HG03066 (cell line): ENCODE results near the gene CCDC182.

Experiments used
- ATAC-seq: cut with Tn5 transposase; IDR thresholded peaks from one replicate; pipeline ENCODE4 v1.9.1; 2021; ENCODE audit warnings: low read depth; ENCODE audit not compliant: unreplicated experiment

Gene CCDC182

DNA sequence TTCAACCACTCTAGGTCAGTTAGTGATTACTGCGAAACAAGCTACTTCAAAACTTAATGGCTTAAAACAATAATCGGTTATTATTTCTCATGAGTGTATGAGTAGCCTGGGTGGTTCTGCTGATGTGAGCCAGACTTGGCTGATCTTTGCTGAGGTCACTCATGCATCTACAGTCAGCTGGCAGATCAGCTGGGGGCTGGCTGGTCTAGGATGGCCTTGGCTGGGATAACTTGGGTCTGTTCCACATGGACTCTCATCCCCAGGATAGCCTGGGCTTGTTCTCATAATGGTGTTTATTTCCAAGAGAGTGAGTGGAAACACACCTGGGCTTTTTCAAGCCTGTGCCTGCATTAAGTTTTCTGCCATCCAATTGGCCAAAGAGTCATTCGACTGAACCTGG, 13.0 kb downstream of the CCDC182 start:
- no peak for ATAC-seq

DNA sequence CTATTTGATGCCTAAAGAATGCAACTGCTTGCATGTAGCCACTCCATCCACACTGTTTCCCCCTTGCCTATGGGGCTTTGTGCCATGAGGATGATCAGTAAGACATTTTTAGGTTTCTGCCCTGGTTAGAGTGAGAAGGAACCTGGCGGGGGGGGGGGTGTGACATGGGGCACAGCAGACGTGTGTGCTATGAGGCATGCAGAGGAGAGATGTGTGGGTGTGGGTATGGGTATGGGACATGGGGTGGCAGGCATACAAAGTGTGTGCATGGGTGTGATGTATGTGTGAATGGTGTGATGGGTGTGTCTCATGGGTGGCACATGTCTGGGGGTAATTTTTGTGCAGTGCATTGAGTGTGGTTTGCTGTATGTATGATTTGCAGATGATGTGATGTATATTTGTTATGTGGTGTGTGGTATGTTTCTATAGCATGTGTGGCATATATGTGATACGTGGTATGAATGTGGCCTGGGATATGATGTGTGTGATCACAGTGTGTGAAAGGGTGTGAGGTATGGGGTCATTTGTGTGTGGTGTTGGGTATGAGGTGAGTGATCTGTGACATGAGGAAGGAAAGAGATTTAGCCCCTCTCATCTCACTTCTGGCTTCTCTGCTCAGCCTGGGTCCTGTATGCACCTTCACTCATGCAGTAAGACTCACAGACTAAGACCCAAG, 14.9 kb downstream of the CCDC182 start:
- ATAC-seq, result no peak

DNA sequence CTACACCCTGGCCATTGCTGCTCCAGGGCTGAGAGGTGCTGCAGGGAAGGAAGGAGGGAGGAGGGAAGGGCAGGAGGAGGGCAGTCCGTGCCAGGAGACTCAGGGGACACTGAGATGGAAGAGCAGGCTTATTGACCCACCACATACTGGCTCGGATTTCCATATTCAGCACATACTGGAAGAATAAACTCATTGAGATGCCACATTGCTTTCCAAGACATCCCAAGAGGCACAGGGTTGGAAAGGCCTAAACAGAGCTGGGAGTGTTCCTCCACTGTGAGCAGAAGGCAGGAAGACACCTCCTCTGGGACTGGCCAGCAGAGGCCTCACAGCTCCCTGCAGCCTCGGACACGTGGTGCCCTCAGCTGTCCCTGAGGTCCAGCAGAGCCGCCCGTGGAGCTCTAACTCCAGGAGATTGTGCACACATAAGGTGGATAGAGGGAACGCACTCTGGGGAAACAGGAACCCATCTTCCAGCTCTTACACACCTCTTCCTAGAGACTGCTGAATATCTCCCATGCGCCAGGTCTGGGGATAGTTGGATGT, 17.4 kb downstream of the CCDC182 start:
- no peak for ATAC-seq

DNA sequence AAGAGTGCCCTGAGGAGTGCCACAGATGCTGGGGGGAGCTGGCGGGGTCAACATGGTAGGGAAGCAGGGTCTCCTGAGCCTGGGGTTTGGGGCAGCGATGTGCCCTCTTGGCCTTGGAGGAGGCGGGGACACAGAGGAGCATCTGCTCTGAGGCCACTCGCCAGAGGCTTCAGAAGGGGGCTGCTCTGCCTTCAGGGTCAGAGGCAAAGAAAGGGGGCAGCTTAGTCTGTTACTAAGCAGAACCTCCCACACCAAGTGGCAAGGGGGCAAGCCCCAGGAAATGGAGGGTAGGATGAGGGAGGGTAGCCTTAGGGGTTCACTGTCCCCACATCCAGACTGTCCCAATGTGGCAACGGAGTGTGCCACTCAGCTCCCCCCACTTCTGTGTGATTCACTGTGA, 18.3 kb downstream of the CCDC182 start:
- ATAC-seq, result no peak

DNA sequence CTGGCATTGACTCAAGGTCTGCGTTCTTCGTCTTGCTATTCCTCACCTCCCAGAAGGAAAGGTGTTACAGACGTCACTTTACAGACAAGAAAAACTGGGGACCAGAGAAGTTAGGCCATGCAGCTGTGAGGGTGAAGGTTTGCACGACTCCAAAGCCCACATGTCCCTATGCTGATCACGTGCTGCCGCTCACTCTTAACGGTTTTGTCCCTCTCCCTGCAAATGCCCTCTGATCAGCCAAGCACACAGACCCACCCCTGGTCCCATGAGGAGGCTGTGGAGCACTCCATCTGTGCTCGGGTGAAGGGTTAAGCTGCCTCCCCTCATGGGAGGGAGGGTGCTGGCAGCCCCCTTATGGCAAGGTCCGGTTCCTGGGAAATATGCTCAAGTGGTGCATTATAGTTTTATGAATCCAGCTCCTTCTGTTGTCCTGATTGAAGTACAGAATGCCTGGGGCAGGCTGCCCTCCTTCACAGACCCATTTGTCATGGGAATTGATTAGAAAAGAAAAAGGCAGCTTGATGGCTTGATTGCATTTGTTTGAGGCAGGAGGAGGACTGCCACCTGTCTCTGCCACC, 18.8 kb downstream of the CCDC182 start:
- ATAC-seq, result no peak

DNA sequence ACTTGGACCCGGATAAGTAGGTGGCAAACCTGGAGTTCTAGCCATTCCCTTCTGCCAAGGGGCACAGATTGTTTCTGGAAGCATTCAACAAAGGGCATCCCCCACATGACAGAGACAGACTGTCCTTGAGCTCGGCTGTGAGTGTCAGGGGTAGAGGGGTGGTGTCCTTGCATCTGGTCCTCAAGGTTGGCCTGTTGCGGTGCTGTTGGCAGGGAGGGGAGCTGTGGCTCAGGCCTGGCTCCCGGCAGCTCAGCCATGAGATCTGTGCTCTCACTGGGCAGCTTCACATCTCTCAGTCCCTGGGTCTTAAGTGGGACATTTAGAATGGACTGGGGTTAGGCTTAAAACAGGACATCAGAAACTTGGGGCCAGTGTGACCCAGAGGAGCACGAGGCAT, 20.4 kb downstream of the CCDC182 start:
- no peak for ATAC-seq

DNA sequence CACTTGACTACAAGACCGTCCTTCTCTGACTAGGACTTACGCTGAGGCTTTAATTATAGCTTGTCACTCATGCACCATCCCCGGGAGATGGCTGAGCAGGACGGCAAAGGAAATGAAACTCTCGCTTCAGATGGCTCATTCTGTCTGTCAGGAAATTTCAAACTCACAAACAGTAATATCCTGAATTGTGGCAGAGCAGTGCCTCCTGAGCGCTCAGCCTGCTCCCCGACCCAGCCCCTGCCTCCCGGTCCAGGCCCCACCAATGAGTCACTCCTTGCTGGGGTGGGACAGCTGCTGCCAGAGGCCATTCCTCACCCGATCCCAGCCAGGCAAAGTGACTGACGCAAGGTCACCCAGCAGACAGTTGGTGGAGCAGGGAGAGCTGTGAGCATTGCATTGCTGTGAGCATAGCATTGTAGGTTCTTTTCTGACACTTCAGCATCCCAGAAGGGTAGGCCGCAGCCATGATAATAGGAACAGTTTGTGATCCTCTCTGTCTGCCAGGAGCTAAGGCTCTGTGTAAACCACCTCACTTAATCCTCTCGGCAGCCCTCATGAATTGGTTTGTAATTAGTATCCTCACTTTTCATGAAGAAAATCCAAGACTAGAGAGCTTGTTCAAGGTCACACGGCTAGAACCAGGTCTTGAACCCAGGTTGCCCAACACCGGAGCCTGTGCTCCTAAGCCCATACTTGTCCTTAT, 20.9 kb downstream of the CCDC182 start:
- ATAC-seq, result peak; percentile 63

DNA sequence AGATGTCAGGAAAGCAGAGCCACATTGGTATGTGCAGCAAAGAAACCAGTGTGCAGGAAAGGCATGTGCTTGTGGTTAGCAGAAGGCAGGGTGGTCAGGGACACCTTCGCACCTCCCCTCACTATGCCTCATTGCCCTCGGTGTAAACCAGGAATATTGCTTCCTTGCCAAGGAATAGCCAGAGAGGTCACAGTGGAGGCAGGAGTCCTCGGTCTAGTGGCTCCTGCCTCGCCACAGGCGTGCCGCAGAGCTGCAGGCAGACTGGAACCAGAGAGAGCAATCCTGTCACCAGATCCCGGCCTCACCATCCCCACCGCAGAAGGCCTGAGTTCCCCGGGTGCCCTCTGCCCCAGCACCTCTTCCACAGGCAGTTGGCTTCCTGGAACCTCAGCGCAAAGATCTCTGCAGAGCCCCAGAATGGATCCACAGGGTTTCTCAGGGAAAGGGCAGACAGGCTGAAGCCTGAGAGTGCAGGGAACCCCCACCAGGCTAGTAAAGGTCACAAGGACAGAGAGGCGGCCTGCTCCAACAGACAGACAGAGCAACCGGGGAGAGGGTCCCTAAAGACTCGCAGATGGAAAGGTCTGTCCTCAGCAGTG, 21.6 kb downstream of the CCDC182 start:
- no peak for ATAC-seq

DNA sequence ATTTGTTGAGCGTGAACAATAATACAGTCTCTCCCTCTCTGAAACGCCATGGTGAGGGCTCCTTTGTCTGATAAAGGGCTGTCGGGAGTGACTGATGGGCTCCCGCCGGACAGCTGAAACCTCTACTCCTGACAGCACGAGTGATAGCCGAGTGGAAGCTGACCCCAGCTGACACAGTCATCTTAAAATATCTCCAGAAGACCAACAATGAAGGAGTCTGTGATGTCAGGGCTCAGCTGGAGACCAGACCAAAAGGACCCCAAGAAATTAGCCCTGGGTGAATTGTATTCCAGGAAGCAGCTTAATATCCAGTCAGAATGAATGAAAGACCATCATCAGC, 22.4 kb downstream of the CCDC182 start:
- ATAC-seq, result no peak

DNA sequence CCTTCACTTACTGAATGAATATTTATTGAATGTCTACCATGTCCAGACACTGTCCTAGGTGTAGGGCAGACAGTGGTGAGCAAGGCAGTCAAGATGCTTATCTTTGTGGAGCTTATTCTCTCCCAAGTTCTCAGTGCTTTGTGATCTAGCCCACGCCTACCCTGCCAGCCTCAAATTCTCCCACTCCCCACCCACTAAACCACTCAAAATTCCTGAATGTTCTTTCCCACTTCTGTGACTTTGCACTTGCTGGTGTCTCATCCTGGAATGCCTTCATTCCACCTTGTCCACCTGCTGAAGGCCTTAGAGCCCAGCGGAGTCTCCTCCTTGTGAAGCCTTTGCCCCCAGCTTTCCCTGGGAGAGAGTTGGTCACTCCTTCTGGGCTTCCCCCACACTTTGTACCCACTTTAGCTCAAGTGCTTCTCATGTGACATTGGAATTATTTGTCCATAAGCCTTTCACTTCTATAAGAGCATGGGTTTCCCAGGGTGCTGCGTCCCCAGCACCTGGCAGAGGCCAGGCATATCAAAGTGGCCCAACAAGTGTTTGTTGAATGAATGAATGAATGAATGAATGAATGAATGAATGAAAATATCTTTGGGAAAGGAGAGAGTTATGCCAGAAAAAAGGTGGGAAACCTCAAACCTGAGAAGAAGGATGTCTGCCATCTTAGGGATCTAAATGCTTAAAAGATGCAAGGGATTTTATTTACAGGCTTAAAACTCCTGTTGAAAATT, 23.0 kb downstream of the CCDC182 start:
- no peak for ATAC-seq

DNA sequence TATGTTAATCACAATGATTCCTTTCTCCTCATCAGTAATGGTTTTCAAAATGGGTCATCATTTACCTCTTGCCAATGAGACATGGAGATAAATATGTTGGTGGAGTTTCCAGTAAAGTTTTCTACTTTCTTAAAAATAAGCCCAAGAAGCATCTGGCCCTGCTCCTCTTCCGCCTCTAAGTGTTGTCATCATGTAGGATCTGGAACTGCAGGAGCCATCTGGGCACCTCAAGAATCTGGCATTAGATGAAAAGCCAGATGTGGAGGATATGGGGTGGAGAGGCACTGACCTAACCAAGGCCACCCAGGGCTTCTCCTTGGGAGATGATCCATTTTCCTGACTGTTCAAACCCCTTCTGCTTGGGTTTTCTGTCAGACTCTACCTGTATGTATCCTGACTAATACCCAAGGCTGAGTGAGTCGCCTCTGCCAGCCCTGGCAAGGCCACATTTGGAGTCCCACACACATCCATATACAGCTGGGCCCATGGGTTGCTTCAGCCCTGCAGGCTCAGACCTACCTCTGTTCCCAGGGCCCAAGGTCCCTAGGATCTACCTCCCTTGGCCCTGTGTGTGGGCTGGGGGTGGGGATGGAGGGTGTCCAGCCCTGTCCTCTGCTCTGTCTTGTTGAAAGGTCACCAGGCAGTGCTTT, 24.6 kb downstream of the CCDC182 start:
- no peak for ATAC-seq

DNA sequence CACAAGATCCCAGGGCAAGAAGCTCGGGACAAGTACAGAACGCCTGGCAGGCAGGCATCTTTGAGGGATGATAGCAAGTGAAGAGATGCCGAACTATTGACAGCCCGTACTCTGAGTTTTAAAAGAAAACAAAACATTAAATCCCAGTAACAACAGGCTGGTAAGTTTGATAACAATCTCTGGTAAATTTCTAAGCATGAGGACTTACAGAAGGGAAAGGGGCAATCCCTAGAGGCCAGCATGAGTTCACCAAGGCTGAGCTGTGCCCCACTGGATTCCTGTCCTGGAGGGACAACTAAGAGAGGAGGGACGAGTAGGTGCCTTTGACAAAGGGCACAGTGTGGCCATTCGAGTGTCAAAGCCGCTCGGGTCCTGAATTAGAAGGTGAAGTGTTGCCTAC, 26.2 kb downstream of the CCDC182 start:
- no peak for ATAC-seq

DNA sequence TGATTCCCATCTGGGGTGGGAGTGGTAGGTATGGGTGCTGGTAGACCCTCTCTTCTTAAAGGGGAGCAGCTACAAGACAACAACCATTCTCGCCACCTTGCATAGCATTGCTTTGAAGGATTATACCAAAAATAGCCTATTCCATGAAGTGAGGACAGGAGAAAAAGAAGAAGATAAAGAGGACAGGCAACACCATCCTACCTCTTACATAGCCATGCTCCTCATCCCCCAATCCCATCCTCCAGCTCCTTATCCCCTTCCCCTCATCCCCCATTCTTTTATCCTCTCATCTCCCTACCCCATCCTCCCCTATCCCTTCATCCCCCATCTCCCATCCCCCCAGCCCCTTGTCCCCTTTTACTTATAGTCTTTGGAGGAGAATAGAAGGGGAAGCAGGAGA, 29.1 kb downstream of the CCDC182 start:
- no peak for ATAC-seq

DNA sequence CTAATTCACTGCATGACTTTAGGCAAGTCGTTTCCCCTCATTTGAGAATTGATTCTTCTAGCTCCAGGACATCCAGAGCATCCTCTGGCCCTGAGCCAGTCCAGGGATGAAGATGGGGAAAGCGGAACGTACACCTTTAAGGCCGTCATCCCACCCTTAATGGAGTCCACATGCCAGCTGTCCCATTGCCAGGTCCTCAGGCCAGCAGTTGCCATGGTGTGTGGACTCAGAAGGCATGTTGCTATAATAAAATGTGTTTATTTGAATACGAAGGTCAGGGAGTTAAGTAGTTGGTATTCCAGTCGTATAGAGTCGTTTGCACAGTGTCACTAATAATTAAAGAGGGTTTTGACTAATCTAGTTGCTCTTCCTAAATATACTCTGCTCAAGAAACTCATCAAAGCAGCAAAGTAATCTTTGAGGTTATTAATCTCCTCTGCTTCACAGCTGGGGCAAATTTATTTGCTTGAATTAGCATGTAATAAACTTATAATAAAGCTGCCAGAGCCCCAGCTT, 30.4 kb downstream of the CCDC182 start:
- no peak for ATAC-seq

DNA sequence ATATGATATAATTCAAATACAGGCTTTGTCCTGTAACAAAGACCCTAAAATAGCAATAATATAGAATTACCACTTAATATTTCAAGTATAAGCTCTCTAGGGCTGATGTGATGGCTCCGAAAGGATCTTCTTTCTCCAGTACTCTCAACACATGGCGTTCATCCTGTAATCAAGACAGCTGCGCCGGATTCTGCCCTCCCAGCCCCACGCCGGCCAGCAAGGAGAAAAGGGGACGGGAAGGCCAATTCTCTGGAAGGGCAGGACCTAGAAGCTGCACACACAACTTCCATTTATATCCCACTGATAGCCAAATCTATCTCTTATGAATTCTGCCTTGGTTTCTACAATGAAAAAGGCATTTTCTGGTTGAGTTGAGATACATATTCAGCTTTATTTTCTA, 32.0 kb downstream of the CCDC182 start:
- no peak for ATAC-seq

DNA sequence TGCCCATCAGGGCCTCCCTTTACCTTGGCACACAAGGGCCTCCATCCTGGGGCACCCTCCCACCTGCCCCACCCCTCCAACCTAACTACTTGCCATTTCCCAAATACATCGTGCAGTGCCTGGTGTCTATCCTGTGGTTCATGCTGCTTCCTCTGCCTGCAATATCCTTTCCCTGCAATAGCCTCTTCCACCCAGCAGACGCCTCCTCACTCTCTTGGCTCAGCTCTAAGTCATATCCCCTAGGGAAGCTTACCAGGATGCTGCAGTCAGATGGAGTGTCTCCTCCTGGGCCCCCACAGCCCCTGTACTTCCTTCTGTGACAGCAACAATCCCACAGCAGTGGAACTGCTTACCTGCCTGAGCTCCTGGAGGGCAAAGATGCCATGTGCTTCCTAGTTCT, 36.7 kb downstream of the CCDC182 start:
- no peak for ATAC-seq

DNA sequence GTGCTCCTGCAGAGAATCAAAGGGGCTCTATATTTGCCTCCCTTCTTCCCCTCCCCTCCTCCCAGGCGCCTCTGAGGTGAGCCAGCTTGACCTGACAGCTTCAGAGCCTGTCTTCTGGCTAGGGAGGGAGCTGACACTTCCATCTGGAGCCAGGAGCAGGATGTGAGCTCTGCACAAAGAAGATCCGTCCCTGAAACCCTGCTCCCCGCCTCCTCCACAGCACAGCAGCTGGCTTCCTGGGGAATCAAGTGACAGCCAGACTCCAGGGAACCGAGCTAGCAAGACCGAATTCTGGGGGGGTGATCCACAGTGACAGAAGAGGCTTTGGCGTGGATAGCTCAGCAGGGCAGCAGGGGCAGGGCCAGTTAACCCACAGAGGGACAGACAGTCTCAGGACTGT, 37.2 kb downstream of the CCDC182 start:
- no peak for ATAC-seq

DNA sequence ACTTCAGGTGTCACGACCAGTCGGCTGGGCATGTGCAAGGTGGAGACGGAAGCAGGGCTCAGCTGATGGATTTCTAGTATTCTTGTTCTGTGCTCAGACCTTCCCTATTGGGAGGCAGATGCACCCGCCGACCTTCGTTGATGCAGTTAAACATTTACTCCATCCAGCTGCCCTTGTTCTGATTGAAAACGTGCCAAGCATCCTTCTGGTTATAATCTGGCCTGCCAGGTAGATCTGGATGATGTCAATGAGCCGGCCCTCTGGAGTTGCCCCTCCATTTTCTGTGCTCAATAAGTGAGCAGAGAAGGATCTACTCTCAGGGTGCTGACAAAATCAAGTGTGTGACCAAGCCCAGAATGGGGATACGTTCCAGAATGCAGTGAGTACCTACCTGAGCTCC, 38.3 kb downstream of the CCDC182 start:
- no peak for ATAC-seq

DNA sequence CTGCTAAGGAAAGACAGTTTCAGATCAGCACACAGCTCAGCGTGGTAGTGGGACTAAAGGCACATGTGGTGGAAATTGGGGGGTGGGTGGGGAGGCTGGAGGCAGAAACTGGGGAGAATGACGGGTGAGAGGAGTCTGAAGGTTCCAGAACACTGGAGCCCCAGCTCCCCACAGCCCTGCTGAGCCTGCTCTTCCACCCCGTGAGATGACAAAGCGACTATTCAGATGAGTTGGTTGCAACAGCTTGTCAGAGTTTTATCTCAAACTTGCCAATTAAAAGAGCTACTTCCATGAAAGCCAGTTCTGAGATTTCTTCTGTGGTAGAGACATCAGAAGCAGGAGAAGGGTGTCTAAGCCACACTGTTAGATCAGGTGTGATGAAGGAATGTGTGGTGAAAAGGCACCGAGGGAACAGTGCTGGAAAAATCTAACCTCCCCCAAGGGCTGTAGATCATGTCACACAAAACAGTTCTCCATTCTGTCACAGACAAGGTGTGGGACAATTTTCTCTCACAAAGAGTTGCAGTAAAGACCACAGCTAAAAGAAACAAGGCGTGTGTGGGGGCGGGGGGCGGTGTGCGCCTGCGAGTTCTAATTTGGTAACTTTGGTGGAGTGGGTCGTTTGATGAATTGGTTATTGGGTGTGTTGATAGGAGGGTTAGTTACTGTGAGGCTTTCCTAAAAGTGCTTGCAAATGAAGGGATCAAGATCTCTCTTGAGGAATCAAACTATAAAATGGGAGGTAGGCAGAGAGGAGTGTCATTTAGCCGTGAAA, 39.0 kb downstream of the CCDC182 start:
- no peak for ATAC-seq
